AG10803 (cell line): ENCODE measurements around the gene NCKAP5.

ENCODE experiments used
- DNase-seq: peaks from one replicate; pipeline ENCODE4 v3.0.0; 2010; ENCODE audit warnings: low read depth
- H3K4me3 ChIP-seq: 2 replicates; pipeline ENCODE4 v1.5.1; 2011; ENCODE audit warnings: mild to moderate bottlenecking, low read length, control low read depth
- CTCF ChIP-seq: conservative IDR thresholded peaks from 2 replicates; pipeline ENCODE4 v1.5.1; 2011; ENCODE audit warnings: mild to moderate bottlenecking, low read length, control low read depth, inconsistent platforms

Gene NCKAP5

GRCh38 chr2:133338224-133338623 lies 230.0 kb downstream of the NCKAP5 start:
- H3K4me3 ChIP-seq = no peak overlapping the region
- TF ChIP-seq CTCF = no peak
- DNase-seq = no peak

- TF ChIP-seq CTCF = no peak
- H3K4me3 ChIP-seq = no peak overlapping the region
- DNase-seq = no peak
Measured at GRCh38 chr2:133334923-133335322, 233.3 kb downstream of the NCKAP5 start.

- DNase-seq = no peak
- H3K4me3 ChIP-seq = no peak overlapping the region
- TF ChIP-seq CTCF = no peak
Measured at GRCh38 chr2:133333181-133333580, 235.1 kb downstream of the NCKAP5 start.

GRCh38 chr2:133331436-133331835 lies 236.8 kb downstream of the NCKAP5 start:
- no peak for DNase-seq
- H3K4me3 ChIP-seq = no peak overlapping the region
- no peak for TF ChIP-seq CTCF

GRCh38 chr2:133326652-133327397 lies 241.4 kb downstream of the NCKAP5 start:
- DNase-seq = peak; percentile 54
- no peak for TF ChIP-seq CTCF
- no peak overlapping the region for H3K4me3 ChIP-seq

GRCh38 chr2:133324150-133324561 lies 244.1 kb downstream of the NCKAP5 start:
- DNase-seq = peak; percentile 91
- TF ChIP-seq CTCF = no peak
- H3K4me3 ChIP-seq = no peak overlapping the region

- TF ChIP-seq CTCF = no peak
Measured at GRCh38 chr2:133322909-133323308, 245.4 kb downstream of the NCKAP5 start.

More at GRCh38 chr2:133322909-133323308, 245.4 kb downstream of the NCKAP5 start:
- H3K4me3 ChIP-seq = no peak overlapping the region
- DNase-seq = no peak
